Measurements from ENCODE around the gene MAP3K4. TPM values are rescaled to one million over a fixed set of nuclear protein-coding genes. Genes with fewer than 3 reads are reported as not detected.

MAP3K4 gene
- total and polyA plus RNA-seq, 2 of the 8 experiments (the other 6 are each of a cell fraction or from before 2014, with no cell fraction given) = 16.6 to 51.6 TPM

- TF ChIP-seq NRF1 (IDR thresholded peaks at IDR 0.05; ENCODE audit: low read depth, low read length) = no peak
- no peak for TF ChIP-seq ATF3 (IDR thresholded peaks at IDR 0.05; ENCODE audit: insufficient read depth, low read depth, low read length)
Measured at GRCh38 chr6:161115468-161115867, 123.9 kb downstream of the MAP3K4 start (continued).
